Left lung (tissue), 10 donors: ENCODE data around the gene ALG13. TPM values are rescaled to one million over a fixed set of nuclear protein-coding genes. Genes with fewer than 3 reads are reported as not detected.

Source experiments
- ATAC-seq: fragments of 200-7000 bp; cut with Tn5 transposase; one replicate; pipeline ENCODE4 v1.9.1; 2020; ENCODE audit warnings: moderate library complexity
- DNase-seq, 4 donors: peaks; one replicate each; pipeline ENCODE4 v3.0.0-alpha.2; 2013 to 2020
- H3K27ac ChIP-seq, 2 donors: fragments of 200-600 bp; sonication (generic) in 1 of 2; one replicate each; pipeline versions ENCODE4 v1.5.0 to v1.8.0; 2020 to 2021
- H3K27me3 ChIP-seq, 2 donors: fragments of 200-600 bp; sonication (generic) in 1 of 2; one replicate each; pipeline versions ENCODE4 v1.5.0 to v1.8.0; 2020 to 2021
- H3K36me3 ChIP-seq, 2 donors: fragments of 200-600 bp; sonication (generic) in 1 of 2; one replicate each; pipeline versions ENCODE4 v1.5.0 to v1.8.0; 2020 to 2021
- H3K4me1 ChIP-seq, 2 donors: fragments of 200-600 bp; one replicate each; pipeline ENCODE4 v1.8.0; 2021
- H3K4me3 ChIP-seq, 2 donors: fragments of 200-600 bp; sonication (generic) in 1 of 2; one replicate each; pipeline versions ENCODE4 v1.5.0 to v1.8.0; 2020 to 2021; ENCODE audit warnings: mild to moderate bottlenecking in 1 of 2
- H3K9me3 ChIP-seq, 2 donors: fragments of 200-600 bp; sonication (generic) in 1 of 2; one replicate each; pipeline versions ENCODE4 v1.5.0 to v1.8.0; 2020 to 2021
- intact Hi-C, 2 donors: fragments of 100-400 bp; cut with DNase I; formaldehyde crosslinking; loops; one replicate each; pipeline versions ENCODE4 v1.11.2 to v1.14.2; 2022
- polyA plus RNA-seq, 6 donors: library from polyadenylated mRNA; unstranded; fragments of 120-200 nt; gene quantifications; one replicate each; pipeline ENCODE4 v1.2.1, GENCODE V29; 2013; ENCODE audit not compliant: insufficient read length in 6 of 6
- total RNA-seq, 2 donors: library from RNA; stranded (reverse); fragmentation: NEBNext Ultra II Directional; extraction: Animal tissue kit (Norgen Biotek cat#: 25700); gene quantifications; one replicate each; pipeline ENCODE4 v1.2.1, GENCODE V29; 2021
- TF ChIP-seq, protein P1 (sequence below), 2 donors: fragments of 200-600 bp; sonication (generic) in 1 of 2; IDR thresholded peaks; one replicate each; pipeline versions ENCODE4 v1.5.0 to v1.8.0; 2021; ENCODE audit warnings: antibody characterized with exemption in 2 of 2
- donor health status: DM: no; HTN: yes; CAD: no.
- donor health status: DM: no; HTN: no; CAD: no.

Gene ALG13
- total and polyA plus RNA-seq, 8 donors = 42.4 to 69.6 (median 60.6) TPM

DNA sequence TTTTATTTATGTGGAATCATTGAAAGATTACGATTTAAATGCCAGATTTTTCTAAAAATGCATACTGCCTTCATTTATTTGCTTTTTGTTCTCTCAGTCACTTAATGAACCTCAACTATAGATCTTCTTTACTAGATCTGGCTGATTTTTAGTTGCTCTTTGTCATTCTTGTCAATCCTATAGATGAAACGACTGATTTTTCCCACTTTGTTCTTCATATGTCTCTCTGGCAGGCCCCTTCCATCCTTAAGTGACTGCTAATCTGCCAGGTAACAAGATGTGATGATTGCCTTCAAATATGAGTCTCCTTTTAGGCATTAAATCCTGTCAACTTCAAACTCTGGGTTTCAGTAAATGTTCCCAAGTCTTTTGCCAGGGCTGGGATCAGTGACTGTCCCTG, 61.0 kb downstream of the ALG13 start:
- ATAC-seq = no peak

DNA sequence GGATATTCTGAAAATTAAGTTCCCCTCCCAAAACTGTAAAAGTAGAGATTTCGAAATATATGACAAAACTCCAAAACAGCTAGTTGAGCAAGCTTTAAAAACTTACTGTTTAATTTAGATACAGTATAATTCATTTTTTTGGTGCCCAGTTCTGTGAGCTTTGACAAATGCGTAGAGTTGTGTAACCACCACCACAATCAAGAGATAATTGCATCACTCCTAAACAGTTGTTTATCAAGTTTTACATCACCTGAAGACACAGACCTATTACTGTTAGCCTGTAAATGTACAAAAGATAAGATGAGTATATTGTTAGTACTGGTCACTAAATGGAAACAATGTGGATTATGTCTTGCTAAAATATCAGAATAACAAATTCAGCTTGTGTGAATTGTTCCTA, 62.3 kb downstream of the ALG13 start:
- Histone ChIP-seq H3K4me3 (no peak overlapping the region), H3K36me3 (peaks cover 0 to 16% of the 10 kb centered on the region in 2 donors), H3K27me3 (no peaks in the 10 kb centered on the region), H3K9me3 (no peaks in the 10 kb centered on the region), H3K4me1 (no peaks in the 10 kb centered on the region), H3K27ac (no peak overlapping the region)
- intact Hi-C loops = no loop called here
- TF ChIP-seq, protein P1, sequence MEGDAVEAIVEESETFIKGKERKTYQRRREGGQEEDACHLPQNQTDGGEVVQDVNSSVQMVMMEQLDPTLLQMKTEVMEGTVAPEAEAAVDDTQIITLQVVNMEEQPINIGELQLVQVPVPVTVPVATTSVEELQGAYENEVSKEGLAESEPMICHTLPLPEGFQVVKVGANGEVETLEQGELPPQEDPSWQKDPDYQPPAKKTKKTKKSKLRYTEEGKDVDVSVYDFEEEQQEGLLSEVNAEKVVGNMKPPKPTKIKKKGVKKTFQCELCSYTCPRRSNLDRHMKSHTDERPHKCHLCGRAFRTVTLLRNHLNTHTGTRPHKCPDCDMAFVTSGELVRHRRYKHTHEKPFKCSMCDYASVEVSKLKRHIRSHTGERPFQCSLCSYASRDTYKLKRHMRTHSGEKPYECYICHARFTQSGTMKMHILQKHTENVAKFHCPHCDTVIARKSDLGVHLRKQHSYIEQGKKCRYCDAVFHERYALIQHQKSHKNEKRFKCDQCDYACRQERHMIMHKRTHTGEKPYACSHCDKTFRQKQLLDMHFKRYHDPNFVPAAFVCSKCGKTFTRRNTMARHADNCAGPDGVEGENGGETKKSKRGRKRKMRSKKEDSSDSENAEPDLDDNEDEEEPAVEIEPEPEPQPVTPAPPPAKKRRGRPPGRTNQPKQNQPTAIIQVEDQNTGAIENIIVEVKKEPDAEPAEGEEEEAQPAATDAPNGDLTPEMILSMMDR (IDR thresholded peaks at IDR 0.05) = no peak
- DNase-seq (no peak), ATAC-seq (no peak)

More for the DNA sequence above, 61.0 kb downstream of the ALG13 start:
- H3K27ac ChIP-seq = no peak overlapping the region
- H3K4me3 ChIP-seq = no peak overlapping the region
- H3K4me1 ChIP-seq = no peaks in the 10 kb centered on the region
- H3K36me3 ChIP-seq = peaks cover 0 to 23% of the 10 kb centered on the region in 2 donors
- intact Hi-C loops = no loop called here
- H3K9me3 ChIP-seq = no peaks in the 10 kb centered on the region
- no peaks in the 10 kb centered on the region for H3K27me3 ChIP-seq
- no peak for DNase-seq
- TF ChIP-seq, protein P1 (IDR thresholded peaks at IDR 0.05) = no peak

DNA sequence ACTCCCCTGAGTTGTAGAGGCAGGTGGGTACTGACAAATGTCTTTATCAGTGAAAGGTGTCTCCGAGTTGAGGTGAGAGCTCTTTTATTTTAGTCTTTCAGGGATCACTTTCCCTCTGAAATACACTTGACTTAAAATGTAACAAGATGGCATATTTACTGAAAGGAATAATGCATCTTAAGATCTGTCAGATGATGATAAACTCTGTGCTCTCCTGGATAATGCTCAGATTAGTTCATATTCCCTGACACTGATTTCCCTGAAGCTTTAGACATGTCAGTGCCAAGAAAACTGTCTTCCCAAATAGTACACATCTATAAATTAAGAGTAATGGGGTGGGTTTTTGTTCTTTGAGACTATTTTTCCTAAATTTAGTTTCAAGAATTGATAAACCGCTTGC, 75.5 kb downstream of the ALG13 start:
- DNase-seq = no peak
- Histone ChIP-seq H3K27ac (no peak overlapping the region), H3K9me3 (no peaks in the 10 kb centered on the region), H3K36me3 (peaks cover 0 to 18% of the 10 kb centered on the region in 2 donors), H3K27me3 (no peaks in the 10 kb centered on the region), H3K4me3 (no peak overlapping the region), H3K4me1 (no peaks in the 10 kb centered on the region)
- ATAC-seq = no peak
- intact Hi-C loops = no loop called here
- TF ChIP-seq, protein P1 (IDR thresholded peaks at IDR 0.05) = no peak

DNA sequence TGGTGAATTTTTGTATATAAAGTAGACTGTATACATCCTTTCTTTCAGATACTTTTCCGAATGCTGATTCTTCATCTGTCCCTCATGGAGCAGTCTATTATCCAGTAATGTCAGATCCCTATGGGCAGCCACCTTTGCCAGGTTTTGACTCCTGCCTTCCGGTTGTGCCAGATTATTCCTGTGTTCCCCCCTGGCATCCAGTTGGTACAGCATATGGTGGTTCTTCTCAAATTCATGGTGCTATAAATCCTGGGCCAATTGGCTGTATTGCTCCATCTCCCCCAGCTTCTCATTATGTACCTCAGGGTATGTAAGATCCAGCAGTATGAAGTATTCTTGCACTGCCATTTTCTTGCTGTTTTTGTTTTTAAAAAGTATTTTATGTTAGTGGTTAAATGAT, 78.7 kb downstream of the ALG13 start:
- no peak overlapping the region for H3K27ac ChIP-seq
- H3K36me3 ChIP-seq = peaks cover 0 to 5% of the 10 kb centered on the region in 2 donors
- DNase-seq (no peak), ATAC-seq (no peak)
- H3K4me1 ChIP-seq = no peaks in the 10 kb centered on the region
- H3K4me3 ChIP-seq = no peak overlapping the region
- no peaks in the 10 kb centered on the region for H3K9me3 ChIP-seq
- intact Hi-C loops = no loop called here
- TF ChIP-seq, protein P1 (IDR thresholded peaks at IDR 0.05) = no peak
- no peaks in the 10 kb centered on the region for H3K27me3 ChIP-seq

DNA sequence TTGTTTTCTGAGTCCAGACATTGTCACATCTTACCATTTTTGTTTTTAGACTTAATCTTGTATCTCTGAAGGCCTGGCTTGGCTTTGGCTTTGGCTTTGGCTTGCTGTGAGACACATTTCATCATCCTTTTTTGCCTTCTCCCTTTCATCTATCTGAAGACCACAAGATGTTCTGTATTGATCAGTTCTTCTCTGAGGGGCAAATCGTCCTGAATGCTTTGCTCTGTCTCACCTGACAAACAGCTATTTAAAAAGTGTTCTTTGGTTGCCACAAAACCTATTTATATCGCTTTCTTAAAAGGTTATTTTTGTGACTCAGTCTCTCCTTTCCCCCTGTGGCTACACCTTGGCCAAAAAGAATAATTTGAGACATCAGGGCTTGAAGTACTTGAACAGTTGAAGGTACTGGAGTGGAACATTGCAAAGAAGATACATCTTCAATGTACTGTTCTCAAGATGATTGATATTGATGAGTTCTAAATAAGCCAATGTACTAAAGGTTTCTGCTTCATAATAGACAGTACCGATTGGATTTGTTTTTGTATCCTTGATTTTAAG, 80.7 kb downstream of the ALG13 start:
- DNase-seq (no peak), ATAC-seq (no peak)
- no peak overlapping the region for H3K4me3 ChIP-seq
- peaks cover 0 to 12% of the 10 kb centered on the region in 2 donors for H3K36me3 ChIP-seq
- H3K4me1 ChIP-seq = no peaks in the 10 kb centered on the region
- H3K9me3 ChIP-seq = no peaks in the 10 kb centered on the region
- H3K27ac ChIP-seq = no peak overlapping the region
- no peaks in the 10 kb centered on the region for H3K27me3 ChIP-seq
- TF ChIP-seq, protein P1 (IDR thresholded peaks at IDR 0.05) = no peak
- intact Hi-C loops = no loop called here
